Measurements from ENCODE around the gene MTG2. TPM values are rescaled to one million over a fixed set of nuclear protein-coding genes. Genes with fewer than 3 reads are reported as not detected.
A peak's percentile ranks its signal among the peaks of the same experiment; 100 is the strongest.

Gene MTG2
- total and polyA plus RNA-seq, 2 of the 13 experiments (the other 11 are each of a cell fraction or from before 2014, with no cell fraction given): 20.4 to 37.8 TPM

DNA sequence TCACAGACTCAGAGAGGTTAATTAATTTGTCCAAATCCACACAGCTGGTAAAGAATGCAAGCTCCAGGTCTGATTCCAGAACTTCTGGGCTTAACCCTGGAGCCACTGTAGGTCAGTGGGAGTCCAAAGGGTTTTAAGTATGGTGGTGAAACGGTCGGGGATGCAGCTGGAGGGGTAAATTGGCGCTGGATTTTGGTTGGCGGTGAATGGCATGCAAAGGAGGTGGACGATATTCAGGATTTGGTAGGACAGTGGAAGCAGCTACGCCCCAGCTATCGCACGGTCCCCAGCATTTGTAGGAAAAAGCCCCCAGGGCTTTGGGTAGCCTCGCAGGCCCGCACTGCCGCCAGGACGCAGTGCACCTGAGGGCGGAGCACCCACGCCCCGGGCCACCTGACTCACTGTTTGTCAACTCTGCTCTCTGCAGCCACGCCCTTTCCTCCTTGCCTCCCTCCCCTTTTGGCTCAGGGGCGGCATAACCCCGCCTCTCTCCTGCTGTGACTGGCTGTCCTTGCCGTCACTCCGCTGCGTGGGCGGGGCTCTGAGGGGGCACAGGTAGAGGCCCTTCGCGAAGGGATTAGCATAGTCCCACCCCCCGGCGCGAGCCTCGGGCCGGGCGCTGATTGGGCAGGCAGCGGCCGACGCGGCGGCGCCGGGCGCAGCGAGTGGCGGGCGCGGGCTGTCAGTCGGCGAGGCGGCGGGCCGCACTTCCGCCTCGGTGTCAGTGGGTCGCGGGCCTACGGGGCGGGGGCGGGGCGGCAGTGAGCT, 55.2 kb downstream of the MTG2 start, which contains the start of gene OSBPL2 (continued):
- TF ChIP-seq KLF11 (CRISPR knock-in tag; IDR thresholded peaks at IDR 0.05) (peak; percentile 28; the same call in 1 of the 2 replicates), SNAI1 (CRISPR knock-in tag; IDR thresholded peaks at IDR 0.05; ENCODE audit: borderline replicate concordance) (no peak), ZBTB4 (CRISPR knock-in tag; IDR thresholded peaks at IDR 0.05; ENCODE audit: borderline replicate concordance) (no peak), HMGXB3 (CRISPR knock-in tag; IDR thresholded peaks at IDR 0.05; ENCODE audit: borderline replicate concordance) (no peak), CC2D1A (CRISPR knock-in tag; IDR thresholded peaks at IDR 0.05) (no peak), FOXO1 (CRISPR knock-in tag; IDR thresholded peaks at IDR 0.05) (peak; percentile 43; the same call in 1 of the 2 replicates), MTA3 (CRISPR knock-in tag; IDR thresholded peaks at IDR 0.05) (no peak), KDM6A (CRISPR knock-in tag; IDR thresholded peaks at IDR 0.05; ENCODE audit: low read depth) (no peak), SP1 (IDR thresholded peaks at IDR 0.05) (peak; percentile 97), SP1 (CRISPR knock-in tag; IDR thresholded peaks at IDR 0.05) (peak; percentile 100), ZNF263 (CRISPR knock-in tag; IDR thresholded peaks at IDR 0.05) (no peak; the same call in 1 of the 2 replicates), ARNT2 (CRISPR knock-in tag; IDR thresholded peaks at IDR 0.05; ENCODE audit: low read depth) (peak; percentile 81), ZNF282 (IDR thresholded peaks at IDR 0.05; ENCODE audit: partially characterized antibody) (no peak), CTCF (CRISPR knock-in tag; IDR thresholded peaks at IDR 0.05) (peak; percentile 34; the same call in 1 of the 2 replicates), RFX5 (IDR thresholded peaks at IDR 0.05; ENCODE audit: low read depth, low read length) (peak; percentile 54; the same call in 1 of the 2 replicates), ATF1 (CRISPR knock-in tag; IDR thresholded peaks at IDR 0.05) (no peak)
- TF ChIP-seq, protein P1, sequence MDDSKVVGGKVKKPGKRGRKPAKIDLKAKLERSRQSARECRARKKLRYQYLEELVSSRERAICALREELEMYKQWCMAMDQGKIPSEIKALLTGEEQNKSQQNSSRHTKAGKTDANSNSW (CRISPR knock-in tag; IDR thresholded peaks at IDR 0.05; ENCODE audit: borderline replicate concordance): no peak; the same call in 1 of the 2 replicates
- TF ChIP-seq, protein P2, sequence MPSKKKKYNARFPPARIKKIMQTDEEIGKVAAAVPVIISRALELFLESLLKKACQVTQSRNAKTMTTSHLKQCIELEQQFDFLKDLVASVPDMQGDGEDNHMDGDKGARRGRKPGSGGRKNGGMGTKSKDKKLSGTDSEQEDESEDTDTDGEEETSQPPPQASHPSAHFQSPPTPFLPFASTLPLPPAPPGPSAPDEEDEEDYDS (CRISPR knock-in tag; IDR thresholded peaks at IDR 0.05): peak; percentile 94

All from HepG2 (cell line).